ENCODE data around the gene DHRS7C.

GRCh38 chr17:9802294-9802693 is 10.9 kb upstream of the DHRS7C start:
- no peak for TF ChIP-seq POLR2A (IDR thresholded peaks at IDR 0.05; ENCODE audit: low read length)
- no peak for TF ChIP-seq GATA1 (IDR thresholded peaks at IDR 0.05; ENCODE audit: low read depth, low read length)

Data from erythroblast (primary cell).